VCaP (cell line): Measurements from ENCODE around the gene STARD13.

Experiments
- H3K27ac ChIP-seq: fragments of 450-650 bp; 2 replicates; pipeline ENCODE4 v1.5.1; 2017
- TF ChIP-seq, protein P1 (sequence below): fragments of 450-650 bp; conservative IDR thresholded peaks from 2 replicates; pipeline ENCODE4 v1.5.1; 2017; ENCODE audit warnings: mild to moderate bottlenecking, moderate library complexity

Gene STARD13

GRCh38 chr13:33195693-33196464, 89.7 kb downstream of the STARD13 start:
- peak overlapping the region; percentile 36 for H3K27ac ChIP-seq

DNA sequence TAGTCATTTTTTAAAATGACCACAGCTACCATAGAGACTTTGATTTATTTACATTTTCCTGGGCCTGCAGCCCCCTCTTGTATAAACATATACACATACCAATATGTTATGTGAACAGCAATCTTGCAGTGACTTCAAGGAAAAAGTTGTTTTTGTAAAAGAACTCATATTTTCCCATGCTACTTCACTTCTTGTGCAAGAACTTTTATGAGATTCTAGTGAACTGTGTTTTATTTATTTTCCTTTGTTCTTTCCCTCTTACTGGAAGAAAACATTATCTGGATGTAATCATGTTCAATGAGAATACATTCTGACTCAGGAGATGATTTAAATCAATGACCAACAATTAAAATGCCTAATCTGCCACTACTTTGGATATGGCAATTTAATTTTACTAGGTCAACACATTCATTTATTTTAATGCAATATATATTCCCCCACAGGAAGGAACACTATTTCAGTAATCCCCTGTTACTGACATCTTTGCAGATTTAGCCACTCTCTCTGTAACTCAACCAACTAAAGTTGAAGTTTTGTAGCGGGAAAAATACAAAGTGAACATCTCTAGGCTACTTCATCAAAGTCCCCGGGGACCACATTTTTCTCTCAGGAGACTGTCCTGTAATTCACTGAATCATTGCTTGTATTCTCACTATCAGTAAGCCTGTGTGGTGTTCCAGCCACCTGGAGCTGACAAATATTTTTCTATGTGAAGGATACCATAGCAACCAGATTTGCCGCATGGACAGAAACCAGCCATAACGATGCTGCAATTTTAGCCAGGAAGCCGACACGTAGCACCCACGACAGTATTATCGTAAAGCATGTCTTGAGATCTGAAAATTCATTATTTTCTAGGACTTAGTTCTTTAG, 90.5 kb downstream of the STARD13 start:
- TF ChIP-seq, protein P1, sequence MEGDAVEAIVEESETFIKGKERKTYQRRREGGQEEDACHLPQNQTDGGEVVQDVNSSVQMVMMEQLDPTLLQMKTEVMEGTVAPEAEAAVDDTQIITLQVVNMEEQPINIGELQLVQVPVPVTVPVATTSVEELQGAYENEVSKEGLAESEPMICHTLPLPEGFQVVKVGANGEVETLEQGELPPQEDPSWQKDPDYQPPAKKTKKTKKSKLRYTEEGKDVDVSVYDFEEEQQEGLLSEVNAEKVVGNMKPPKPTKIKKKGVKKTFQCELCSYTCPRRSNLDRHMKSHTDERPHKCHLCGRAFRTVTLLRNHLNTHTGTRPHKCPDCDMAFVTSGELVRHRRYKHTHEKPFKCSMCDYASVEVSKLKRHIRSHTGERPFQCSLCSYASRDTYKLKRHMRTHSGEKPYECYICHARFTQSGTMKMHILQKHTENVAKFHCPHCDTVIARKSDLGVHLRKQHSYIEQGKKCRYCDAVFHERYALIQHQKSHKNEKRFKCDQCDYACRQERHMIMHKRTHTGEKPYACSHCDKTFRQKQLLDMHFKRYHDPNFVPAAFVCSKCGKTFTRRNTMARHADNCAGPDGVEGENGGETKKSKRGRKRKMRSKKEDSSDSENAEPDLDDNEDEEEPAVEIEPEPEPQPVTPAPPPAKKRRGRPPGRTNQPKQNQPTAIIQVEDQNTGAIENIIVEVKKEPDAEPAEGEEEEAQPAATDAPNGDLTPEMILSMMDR, result no peak
- peak overlapping the region; percentile 36 for H3K27ac ChIP-seq

More at GRCh38 chr13:33195693-33196464, 89.7 kb downstream of the STARD13 start:
- TF ChIP-seq, protein P1, result no peak

- no peak overlapping the region for H3K27ac ChIP-seq
- TF ChIP-seq, protein P1, result no peak
Observed at GRCh38 chr13:33193428-33193974, 92.1 kb downstream of the STARD13 start.

DNA sequence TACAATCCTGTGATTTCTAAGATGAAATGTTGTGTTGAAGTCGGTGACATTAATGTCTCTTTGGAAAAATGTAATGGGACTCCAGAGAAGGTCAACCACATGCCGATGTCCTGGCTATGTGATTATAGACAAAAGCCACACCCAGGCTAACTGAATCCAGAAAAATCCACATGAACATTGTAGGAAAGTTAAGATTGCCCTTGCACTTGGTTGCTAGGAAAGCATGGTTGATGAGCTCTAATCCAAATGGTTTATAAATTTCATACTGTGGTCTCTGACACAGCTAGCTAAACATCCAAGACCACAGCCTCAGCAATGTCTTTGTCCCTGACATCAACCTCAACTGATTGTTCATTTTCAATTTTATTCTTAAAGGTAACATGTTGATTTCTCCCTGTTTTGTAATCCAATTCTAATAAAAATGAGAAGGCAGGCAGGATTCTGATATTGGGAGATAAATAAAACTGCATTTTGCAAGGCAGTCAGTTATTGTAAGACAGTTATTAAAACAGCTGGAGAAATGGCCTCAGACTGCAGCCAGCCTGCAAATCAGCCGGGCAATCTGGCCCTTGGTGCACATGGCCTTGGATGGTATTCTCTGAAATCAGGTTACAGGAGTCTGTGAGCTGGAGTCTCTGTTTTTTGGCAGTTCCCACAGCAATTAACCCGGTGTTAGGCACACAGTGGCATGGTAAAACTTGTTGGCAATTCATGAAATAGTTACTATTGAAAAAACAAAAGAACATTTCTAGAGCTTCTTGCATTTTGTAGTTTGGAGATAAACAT, 93.9 kb downstream of the STARD13 start:
- H3K27ac ChIP-seq, result no peak overlapping the region
- TF ChIP-seq, protein P1, result no peak

GRCh38 chr13:33189470-33189869, 96.1 kb downstream of the STARD13 start:
- no peak overlapping the region for H3K27ac ChIP-seq
- TF ChIP-seq, protein P1, result no peak

DNA sequence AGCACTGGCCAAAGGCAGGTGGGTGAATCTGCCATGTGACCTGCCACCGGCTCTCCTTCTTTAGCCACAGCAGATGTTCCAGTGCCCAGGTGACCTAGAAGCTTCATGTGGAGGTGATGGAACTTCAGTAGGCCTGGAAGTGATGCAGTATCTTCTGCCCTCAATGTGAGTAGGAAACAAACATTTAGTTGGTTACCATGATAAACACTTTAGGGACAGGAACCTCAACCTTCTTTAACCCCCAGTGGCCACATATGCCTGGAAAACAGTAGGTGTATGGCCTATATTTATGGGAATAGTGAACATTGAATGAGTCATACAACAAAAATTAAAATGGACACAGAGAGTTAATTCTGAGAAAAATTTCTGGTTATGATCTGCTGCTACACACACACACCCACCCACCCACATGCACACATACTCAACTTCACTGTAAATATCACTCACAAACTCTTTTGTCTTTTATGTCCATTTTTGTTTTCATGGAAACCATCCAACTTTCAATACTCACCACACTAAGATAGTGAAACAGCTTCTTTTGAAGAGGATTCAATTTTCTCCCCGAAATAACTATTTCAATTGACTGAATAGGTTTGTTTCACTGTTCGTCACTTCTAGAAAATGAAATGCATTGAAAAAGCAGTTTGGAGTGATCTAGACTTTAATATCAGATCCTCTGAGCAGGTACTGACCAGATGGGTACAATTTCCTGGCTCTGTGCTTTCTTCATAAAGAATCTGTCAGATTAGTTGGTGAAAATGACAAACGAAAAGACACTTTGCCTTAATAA, 97.3 kb downstream of the STARD13 start:
- TF ChIP-seq, protein P1, result no peak
- no peak overlapping the region for H3K27ac ChIP-seq
